Ecto neural progenitor cell (in vitro differentiated cells): ENCODE measurements around the gene IL6R.

Experiments
- DNase-seq: peaks from one replicate; pipeline ENCODE4 v3.0.0-alpha.2; 2018; ENCODE audit warnings: low spot score

The IL6R gene

DNA sequence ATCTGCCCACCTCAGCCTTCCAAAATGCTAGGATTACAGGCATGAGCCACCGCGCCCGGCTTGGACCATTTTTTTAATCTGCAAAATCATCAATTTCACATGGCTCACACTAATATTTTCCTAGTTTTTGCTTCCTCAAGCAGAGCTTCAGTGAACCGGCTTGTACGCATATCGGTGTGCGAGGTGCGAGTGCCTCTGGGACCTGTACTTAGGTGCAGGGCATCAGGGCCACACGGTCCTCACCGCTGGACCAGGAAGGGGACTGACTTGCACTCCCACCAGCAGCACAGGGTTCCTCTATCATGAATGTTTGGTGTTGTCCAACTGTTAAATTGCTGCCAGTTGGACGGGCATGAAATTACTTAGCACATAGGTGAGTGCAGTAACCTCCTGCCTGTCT, 112.5 kb downstream of the IL6R start:
- no peak for DNase-seq
